Activated CD8-positive, alpha-beta T cell treated with anti-CD3 and anti-CD28 coated beads, Interleukin-2, amount 10 ng/mL, durations not matched to agents 7 days and 5 days (primary cell): Measurements from ENCODE around the gene CXCL16. TPM values are rescaled to one million over a fixed set of nuclear protein-coding genes. Genes with fewer than 3 reads are reported as not detected.
"Not testable (repeated sequence)": the region's sequence is repeated elsewhere in the genome, so short reads cannot be mapped to it uniquely, and the experiment has no call there.

Source experiments
- ATAC-seq: fragments of 150-1000 bp; cut with Tn5 transposase; one replicate; pipeline ENCODE4 v1.10.0; 2021; ENCODE audit warnings: moderate library complexity
- CTCF ChIA-PET: fragments of 350-600 bp; sonication (Branson Sonifier 250); formaldehyde crosslinking; loops from one replicate; lab custom pipeline; 2021; ENCODE audit warnings: antibody characterized with exemption; lab: Charles Lee
- POLR2A ChIA-PET: fragments of 350-600 bp; sonication (Branson Sonifier 250); formaldehyde crosslinking; loops from one replicate; lab custom pipeline; 2021; ENCODE audit warnings: antibody characterized with exemption; lab: Charles Lee
- DNase-seq: peaks from one replicate; pipeline ENCODE4 v3.0.0-alpha.2; 2020
- H3K27ac Mint-ChIP-seq: one replicate; pipeline ENCODE4 v1.8.0; 2021; ENCODE audit warnings: mild to moderate bottlenecking, mixed read lengths
- H3K27me3 Mint-ChIP-seq: one replicate; pipeline ENCODE4 v1.8.0; 2021; ENCODE audit warnings: low read depth, mixed read lengths
- H3K36me3 Mint-ChIP-seq: one replicate; pipeline ENCODE4 v1.8.0; 2021; ENCODE audit warnings: low read depth, mixed read lengths
- H3K4me1 Mint-ChIP-seq: one replicate; pipeline ENCODE4 v1.8.0; 2021; ENCODE audit warnings: low read depth, mixed read lengths
- H3K4me3 Mint-ChIP-seq: one replicate; pipeline ENCODE4 v1.8.0; 2021; ENCODE audit warnings: mild to moderate bottlenecking, mixed read lengths
- H3K9me3 Mint-ChIP-seq: one replicate; pipeline ENCODE4 v1.8.0; 2022; ENCODE audit warnings: mixed read lengths; ENCODE audit not compliant: insufficient read depth
- total RNA-seq, 2 experiments: library from RNA; stranded (reverse); gene quantifications; one replicate each; pipeline ENCODE4 v1.2.3, GENCODE V29; 2021

The CXCL16 gene
- total RNA-seq, 2 experiments from 2014 or later: 0.50 to 0.89 TPM

DNA sequence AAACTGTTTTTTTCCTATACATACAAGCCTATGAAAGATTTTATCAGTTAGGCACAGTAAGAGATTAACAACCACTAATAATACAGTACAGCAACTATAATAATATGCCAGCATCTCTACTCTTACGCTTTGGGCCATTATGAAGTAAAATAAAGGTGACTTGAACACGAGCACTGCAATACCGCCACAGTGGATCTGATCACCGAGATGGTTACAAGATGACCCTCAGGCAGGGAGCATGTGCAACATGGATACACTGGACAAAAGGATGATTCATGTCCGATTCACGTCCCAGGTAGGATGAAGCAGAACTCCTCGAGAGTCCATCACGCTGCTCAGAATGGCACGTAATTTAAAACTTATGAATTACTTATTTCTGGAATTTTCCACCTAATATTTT, 46.3 kb downstream of the CXCL16 start:
- H3K27ac Mint-ChIP-seq: no peak overlapping the region
- ChIA-PET POLR2A (no interaction called here), CTCF (no interaction called here)
- H3K4me3 Mint-ChIP-seq: no peak overlapping the region
- H3K27me3 Mint-ChIP-seq: no peaks in the 10 kb centered on the region
- H3K36me3 Mint-ChIP-seq: peaks cover 57% of the 10 kb centered on the region
- H3K4me1 Mint-ChIP-seq: peaks cover 16% of the 10 kb centered on the region
- H3K9me3 Mint-ChIP-seq: no peaks in the 10 kb centered on the region
- ATAC-seq (no peak), DNase-seq (no peak)

DNA sequence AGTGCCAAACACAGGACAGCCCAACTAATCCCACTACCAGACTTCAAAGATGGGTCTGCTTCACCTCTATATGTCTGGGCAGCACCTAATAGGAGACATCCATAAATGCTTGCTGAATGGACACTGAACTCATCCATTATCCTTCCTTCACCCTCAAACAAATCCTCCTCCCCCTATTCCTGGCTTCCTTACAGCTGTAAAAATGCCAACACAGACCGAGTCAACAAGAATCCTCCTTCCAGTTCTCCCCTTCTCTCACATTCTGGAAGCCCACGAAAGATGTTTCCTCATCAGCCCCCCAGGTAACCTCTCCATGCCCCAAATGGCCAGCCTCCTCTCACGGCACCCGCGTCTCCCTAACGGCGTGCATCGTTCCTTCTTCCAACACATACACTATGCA, 48.0 kb downstream of the CXCL16 start:
- ATAC-seq: no peak
- peaks cover 60% of the 10 kb centered on the region for H3K36me3 Mint-ChIP-seq
- ChIA-PET CTCF (no interaction called here), POLR2A (interaction anchor here (2.4 kb wide), 1 partner anchor 11 kb away, joined by 8 read pairs; no protein-coding TSS in a partner anchor)
- no peak for DNase-seq
- peaks cover 12% of the 10 kb centered on the region for H3K4me1 Mint-ChIP-seq
- H3K9me3 Mint-ChIP-seq: no peaks in the 10 kb centered on the region
- H3K27me3 Mint-ChIP-seq: no peaks in the 10 kb centered on the region
- H3K4me3 Mint-ChIP-seq: no peak overlapping the region
- no peak overlapping the region for H3K27ac Mint-ChIP-seq

- POLR2A ChIA-PET: interaction anchor here (2.4 kb wide), 1 partner anchor 12 kb away, joined by 8 read pairs; no protein-coding TSS in a partner anchor
- Mint-ChIP-seq H3K4me3 (no peak overlapping the region), H3K36me3 (peaks cover 56% of the 10 kb centered on the region), H3K27ac (no peak overlapping the region), H3K4me1 (peaks cover 2% of the 10 kb centered on the region), H3K27me3 (no peaks in the 10 kb centered on the region), H3K9me3 (no peaks in the 10 kb centered on the region)
- CTCF ChIA-PET: no interaction called here
- no peak for DNase-seq
- no peak for ATAC-seq
Observed at GRCh38 chr17:4690745-4691144, 49.0 kb downstream of the CXCL16 start.

DNA sequence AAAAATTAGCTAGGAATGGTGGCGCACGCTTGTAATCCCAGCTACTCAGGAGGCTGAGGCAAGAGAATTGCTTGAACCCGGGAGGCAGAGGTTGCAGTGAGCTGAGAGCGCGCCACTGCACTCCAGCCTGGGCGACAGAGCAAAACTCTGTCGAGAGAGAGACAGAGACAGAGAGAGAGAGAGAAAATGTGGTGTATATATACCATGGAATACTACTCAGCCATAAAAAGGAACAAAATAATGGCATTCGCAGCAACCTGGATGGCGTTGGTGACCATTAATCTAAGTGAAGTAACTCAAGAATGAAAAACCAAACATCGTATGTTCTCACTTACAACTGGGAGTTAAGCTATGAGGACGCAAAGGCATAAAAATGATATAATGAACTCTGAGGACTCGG, 49.9 kb downstream of the CXCL16 start:
- peaks cover 58% of the 10 kb centered on the region for H3K36me3 Mint-ChIP-seq
- H3K9me3 Mint-ChIP-seq, ATAC-seq, H3K4me1 Mint-ChIP-seq, H3K27ac Mint-ChIP-seq, H3K27me3 Mint-ChIP-seq, DNase-seq, H3K4me3 Mint-ChIP-seq, CTCF ChIA-PET: not testable (repeated sequence)
- POLR2A ChIA-PET: interaction anchor here (2.4 kb wide), 1 partner anchor 13 kb away, joined by 8 read pairs; no protein-coding TSS in a partner anchor

- POLR2A ChIA-PET, DNase-seq, H3K9me3 Mint-ChIP-seq, H3K4me3 Mint-ChIP-seq, ATAC-seq, H3K27ac Mint-ChIP-seq, H3K27me3 Mint-ChIP-seq, CTCF ChIA-PET: not testable (repeated sequence)
- H3K4me1 Mint-ChIP-seq: peaks cover 10% of the 10 kb centered on the region
- H3K36me3 Mint-ChIP-seq: peaks cover 59% of the 10 kb centered on the region
Observed at GRCh38 chr17:4683739-4684138, 56.0 kb downstream of the CXCL16 start.

Other genes starting within 250 kb of the CXCL16 start
- 1 to 10 TPM; 4.0 to 4.2 TPM for gene SPNS2, start 241.0 kb downstream of the CXCL16 start, total RNA-seq
- 10 to 100 TPM; 70.7 to 76.7 TPM for gene MYBBP1A, start 184.5 kb downstream of the CXCL16 start, total RNA-seq
- gene GGT6, start 179.4 kb downstream of the CXCL16 start, total RNA-seq: not detected
- gene SMTNL2, start 155.4 kb downstream of the CXCL16 start, total RNA-seq: not detected
- gene ALOX15, start 98.2 kb downstream of the CXCL16 start, total RNA-seq: not detected
- 10 to 100 TPM; 69.2 to 76.1 TPM for gene PELP1, start 35.8 kb downstream of the CXCL16 start, total RNA-seq
- gene ARRB2, start 29.3 kb downstream of the CXCL16 start, total RNA-seq: 100 to 1,000 TPM; 302 to 316 TPM
- gene MED11, start 8.5 kb downstream of the CXCL16 start, total RNA-seq: 10 to 100 TPM; 23.0 to 27.2 TPM
- not detected for gene ZMYND15, start 95 bp downstream of the CXCL16 start, total RNA-seq
- not detected for gene TM4SF5, start 32.0 kb upstream of the CXCL16 start, total RNA-seq
- not detected for gene VMO1, start 46.4 kb upstream of the CXCL16 start, total RNA-seq
- not detected for gene GLTPD2, start 49.0 kb upstream of the CXCL16 start, total RNA-seq
- 100 to 1,000 TPM; 107 to 119 TPM for gene PSMB6, start 56.2 kb upstream of the CXCL16 start, total RNA-seq
- gene PLD2, start 67.2 kb upstream of the CXCL16 start, total RNA-seq: 10 to 100 TPM; 11.6 to 20.0 TPM
- 10 to 100 TPM; 68.1 to 73.2 TPM for gene MINK1, start 93.4 kb upstream of the CXCL16 start, total RNA-seq
- 1 to 10 TPM in 1 of 2 experiments, under 1 TPM in 1; 0.97 to 1.1 TPM for gene C17orf107, start 159.6 kb upstream of the CXCL16 start, total RNA-seq
- gene CHRNE, start 163.2 kb upstream of the CXCL16 start, total RNA-seq: under 1 TPM; 0.26 to 0.45 TPM
- gene GP1BA, start 192.3 kb upstream of the CXCL16 start, total RNA-seq: not detected
- 10 to 100 TPM; 78.5 to 86.4 TPM for gene SLC25A11, start 200.1 kb upstream of the CXCL16 start, total RNA-seq
- 100 to 1,000 TPM; 239 to 245 TPM for gene RNF167, start 200.3 kb upstream of the CXCL16 start, total RNA-seq
- gene PFN1, start 208.6 kb upstream of the CXCL16 start, total RNA-seq: 1,000 to 10,000 TPM; 2,493 to 2,581 TPM
- gene ENO3, start 211.2 kb upstream of the CXCL16 start, total RNA-seq: 10 to 100 TPM; 26.6 to 34.3 TPM
- gene SPAG7, start 227.9 kb upstream of the CXCL16 start, total RNA-seq: 10 to 100 TPM; 52.3 to 53.6 TPM
- 10 to 100 TPM; 51.3 to 55.5 TPM for gene CAMTA2, start 247.7 kb upstream of the CXCL16 start, total RNA-seq